Parathyroid adenoma (tissue), 2 donors: ENCODE data around the gene PHRF1.

ENCODE experiments used
- H2AFZ ChIP-seq: fragments of 300-600 bp; sonication (generic); one replicate; pipeline ENCODE4 v1.7.0; 2017; ENCODE audit warnings: antibody characterized with exemption, mild to moderate bottlenecking
- H3K27ac ChIP-seq: fragments of 300-600 bp; sonication (generic); one replicate; pipeline ENCODE4 v1.7.0; 2017
- H3K27me3 ChIP-seq: fragments of 300-600 bp; sonication (generic); one replicate; pipeline ENCODE4 v1.7.0; 2017; ENCODE audit warnings: low read length; ENCODE audit not compliant: control insufficient read depth, insufficient read depth
- H3K36me3 ChIP-seq: fragments of 300-600 bp; sonication (generic); one replicate; pipeline ENCODE4 v1.7.0; 2017; ENCODE audit warnings: low read length; ENCODE audit not compliant: control insufficient read depth, insufficient read depth
- H3K4me1 ChIP-seq: fragments of 300-600 bp; sonication (generic); one replicate; pipeline ENCODE4 v1.7.0; 2017; ENCODE audit warnings: control low read depth
- H3K4me2 ChIP-seq: fragments of 300-600 bp; sonication (generic); one replicate; pipeline ENCODE4 v1.7.0; 2017; ENCODE audit warnings: low read length
- H3K4me3 ChIP-seq: fragments of 300-600 bp; sonication (generic); one replicate; pipeline ENCODE4 v1.7.0; 2017; ENCODE audit warnings: low read depth, low read length
- H3K79me2 ChIP-seq: fragments of 300-600 bp; sonication (generic); one replicate; pipeline ENCODE4 v1.7.0; 2017; ENCODE audit warnings: control low read depth
- H3K9ac ChIP-seq: fragments of 300-600 bp; sonication (generic); one replicate; pipeline ENCODE4 v1.7.0; 2017; ENCODE audit warnings: mild to moderate bottlenecking
- H3K9me3 ChIP-seq: fragments of 300-600 bp; sonication (generic); one replicate; pipeline ENCODE4 v1.7.0; 2017; ENCODE audit warnings: low read length; ENCODE audit not compliant: control insufficient read depth
- CTCF ChIP-seq: fragments of 300-600 bp; sonication (generic); IDR thresholded peaks from one replicate; pipeline ENCODE4 v1.7.0; 2017; ENCODE audit warnings: antibody characterized with exemption, mild to moderate bottlenecking
- donor health status: primary hyperparathyroidism.

PHRF1 gene

GRCh38 chr11:561148-562003 is 14.9 kb upstream of the PHRF1 start:
- Histone ChIP-seq H3K4me3 (peak overlapping the region; percentile 47), H3K27me3 (no peaks in the 10 kb centered on the region), H3K4me1 (no peaks in the 10 kb centered on the region), H3K9ac (no peak overlapping the region), H3K27ac (no peak overlapping the region), H3K9me3 (no peaks in the 10 kb centered on the region), H3K36me3 (no peaks in the 10 kb centered on the region), H3K79me2 (no peaks in the 10 kb centered on the region), H3K4me2 (peak overlapping the region; percentile 71), H2AFZ (peak overlapping the region; percentile 53)
- no peak for TF ChIP-seq CTCF

- no peaks in the 10 kb centered on the region for H3K79me2 ChIP-seq
- no peaks in the 10 kb centered on the region for H3K9me3 ChIP-seq
- H3K27me3 ChIP-seq, result no peaks in the 10 kb centered on the region
- H2AFZ ChIP-seq, result no peak overlapping the region
- H3K36me3 ChIP-seq, result no peaks in the 10 kb centered on the region
- no peak overlapping the region for H3K4me3 ChIP-seq
- H3K27ac ChIP-seq, result no peak overlapping the region
- TF ChIP-seq CTCF, result no peak
- no peak overlapping the region for H3K4me2 ChIP-seq
- H3K4me1 ChIP-seq, result no peaks in the 10 kb centered on the region
- no peak overlapping the region for H3K9ac ChIP-seq
Observed at GRCh38 chr11:562046-562645, 14.1 kb upstream of the PHRF1 start.

- Histone ChIP-seq H3K79me2 (no peaks in the 10 kb centered on the region), H3K9me3 (no peaks in the 10 kb centered on the region), H3K4me3 (no peak overlapping the region), H3K27ac (no peak overlapping the region), H2AFZ (no peak overlapping the region), H3K27me3 (no peaks in the 10 kb centered on the region), H3K36me3 (no peaks in the 10 kb centered on the region), H3K9ac (no peak overlapping the region), H3K4me2 (no peak overlapping the region), H3K4me1 (no peaks in the 10 kb centered on the region)
- no peak for TF ChIP-seq CTCF
Observed at GRCh38 chr11:563066-563811, 13.0 kb upstream of the PHRF1 start.

GRCh38 chr11:563812-564578 is 12.3 kb upstream of the PHRF1 start:
- Histone ChIP-seq H3K27ac (no peak overlapping the region), H3K4me3 (no peak overlapping the region), H3K4me1 (no peaks in the 10 kb centered on the region)

More at GRCh38 chr11:563812-564578, 12.3 kb upstream of the PHRF1 start:
- H3K27me3 ChIP-seq, result no peaks in the 10 kb centered on the region
- H3K9me3 ChIP-seq, result no peaks in the 10 kb centered on the region
- no peaks in the 10 kb centered on the region for H3K36me3 ChIP-seq
- H2AFZ ChIP-seq, result no peak overlapping the region
- TF ChIP-seq CTCF, result no peak
- no peak overlapping the region for H3K4me2 ChIP-seq
- no peaks in the 10 kb centered on the region for H3K79me2 ChIP-seq
- no peak overlapping the region for H3K9ac ChIP-seq
